GM12878 (cell line): ENCODE data around the gene CCDC85B. TPM values are rescaled to one million over a fixed set of nuclear protein-coding genes. Genes with fewer than 3 reads are reported as not detected.

Source experiments
- ATAC-seq: fragments of 200-7000 bp; cut with Tn5 transposase; 3 replicates; pipeline ENCODE4 v1.9.1; 2020; ENCODE audit warnings: mild to moderate bottlenecking, moderate library complexity
- BruUV-seq: library from RNA; stranded (reverse); fragments of 400-500 nt; replicated peaks from 2 replicates; lab custom pipeline; 2021; lab: Mats Ljungman, UMichigan
- CTCF ChIA-PET: fragments of 300-600 bp; sonication (Branson Sonifier 250); formaldehyde crosslinking; extraction: SDS; loops from one replicate; lab custom pipeline; 2021; ENCODE audit warnings: inconsistent platforms; lab: Yijun Ruan, JAX
- POLR2A ChIA-PET: fragments of 350-600 bp; formaldehyde crosslinking; extraction: SDS; loops from one replicate; lab custom pipeline; 2021; ENCODE audit warnings: inconsistent platforms; lab: Charles Lee
- RAD21 ChIA-PET: fragments of 300-600 bp; sonication (Branson Sonifier 250); formaldehyde crosslinking; loops from one replicate; lab custom pipeline; 2023; ENCODE audit warnings: antibody characterized with exemption; ENCODE audit not compliant: unreplicated experiment; lab: Charles Lee
- SMC1A ChIA-PET: fragments of 300-600 bp; sonication (Branson Sonifier 250); formaldehyde crosslinking; loops from one replicate; lab custom pipeline; 2023; ENCODE audit not compliant: unreplicated experiment, uncharacterized antibody; lab: Charles Lee
- DNase-seq: peaks from one replicate; pipeline ENCODE4 v3.0.0-alpha.2; 2011; ENCODE audit warnings: low read depth, low spot score
- FAIRE-seq: peaks from 3 replicates; lab custom pipeline; 2011; peaks lifted over from hg19 to GRCh38; lab: Jason Lieb, UNC
- H2AFZ ChIP-seq: 2 replicates; pipeline ENCODE4 v1.6.0; 2011; ENCODE audit warnings: low read depth, low read length, control low read depth; ENCODE audit not compliant: control insufficient read depth
- H3K27ac ChIP-seq: 2 replicates; pipeline ENCODE4 v1.5.1; 2011; ENCODE audit warnings: control low read depth; ENCODE audit not compliant: control insufficient read depth, insufficient read depth
- H3K27me3 ChIP-seq, 2 experiments: replicated peaks in 1 of 2; 2 replicates each; pipeline versions ENCODE4 v1.6.0 to v1.6.1; 2011; ENCODE audit warnings: low read length in 1 of 2; ENCODE audit not compliant: control insufficient read depth in 2 of 2, insufficient read depth in 2 of 2
- H3K36me3 ChIP-seq, 2 experiments: 2 replicates each; pipeline ENCODE4 v1.5.1; 2011; ENCODE audit warnings: low read length in 1 of 2; ENCODE audit not compliant: control insufficient read depth in 2 of 2, insufficient read depth in 2 of 2
- H3K4me1 ChIP-seq: 2 replicates; pipeline ENCODE4 v1.6.1; 2011; ENCODE audit warnings: mild to moderate bottlenecking, low read length, moderate library complexity, mixed read lengths; ENCODE audit not compliant: control insufficient read depth, insufficient read depth
- H3K4me2 ChIP-seq: 2 replicates; pipeline ENCODE4 v1.6.0; 2011; ENCODE audit warnings: control low read depth; ENCODE audit not compliant: control insufficient read depth, insufficient read depth
- H3K4me3 ChIP-seq: fragments of 200-600 bp; sonication (generic); 2 replicates; pipeline ENCODE4 v1.5.1; 2016
- H3K79me2 ChIP-seq: 2 replicates; pipeline ENCODE4 v1.6.0; 2011; ENCODE audit warnings: low read length; ENCODE audit not compliant: control insufficient read depth, insufficient read depth
- H3K9ac ChIP-seq: 2 replicates; pipeline ENCODE4 v1.8.0; 2011; ENCODE audit warnings: low read length, control low read depth, mixed read lengths; ENCODE audit not compliant: control insufficient read depth, insufficient read depth
- H3K9me3 ChIP-seq: replicated peaks from 3 replicates; pipeline ENCODE4 v1.5.1; 2011; ENCODE audit warnings: mild to moderate bottlenecking, low read length; ENCODE audit not compliant: control insufficient read depth, insufficient read depth
- H4K20me1 ChIP-seq: 2 replicates; pipeline ENCODE4 v1.6.0; 2011; ENCODE audit not compliant: control insufficient read depth, insufficient read depth
- BHLHE40 ChIP-seq, 2 experiments: fragments of 450-650 bp in 1 of 2; IDR thresholded peaks; 2 replicates each; pipeline ENCODE4 v1.6.1; 2011 to 2017; ENCODE audit warnings: low read depth in 2 of 2, borderline replicate concordance in 1 of 2, improper control_type of control experiment in 1 of 2, low read length in 1 of 2, mild to moderate bottlenecking in 1 of 2
- CREB1 ChIP-seq: IDR thresholded peaks from 2 replicates; pipeline ENCODE4 v1.6.1; 2012; ENCODE audit warnings: low read depth, mild to moderate bottlenecking, inconsistent platforms
- EED ChIP-seq: sonication (generic); IDR thresholded peaks from 2 replicates; pipeline ENCODE4 v1.6.1; 2016; ENCODE audit warnings: antibody characterized with exemption, low read depth
- EP300 ChIP-seq, 2 experiments: fragments of 150-350 bp in 1 of 2; IDR thresholded peaks; 2 replicates each; pipeline ENCODE4 v1.6.1; 2011 to 2012; ENCODE audit warnings: low read depth in 2 of 2, low read length in 2 of 2, borderline replicate concordance in 1 of 2, improper control_type of control experiment in 1 of 2, inconsistent platforms in 1 of 2; ENCODE audit not compliant: control insufficient read depth in 1 of 2
- GABPA ChIP-seq: IDR thresholded peaks from 2 replicates; pipeline ENCODE4 v1.6.1; 2014; ENCODE audit warnings: antibody characterized with exemption, low read depth, mild to moderate bottlenecking, inconsistent platforms
- IRF4 ChIP-seq: IDR thresholded peaks from 2 replicates; pipeline ENCODE4 v1.6.1; 2011; ENCODE audit warnings: low read depth, low read length
- KAT2A ChIP-seq: conservative IDR thresholded peaks from 2 replicates; pipeline ENCODE4 v1.6.1; 2011; ENCODE audit warnings: low read depth, low read length; ENCODE audit not compliant: control insufficient read depth
- KLF5 ChIP-seq: fragments of 450-650 bp; IDR thresholded peaks from 2 replicates; pipeline ENCODE4 v1.6.1; 2014; ENCODE audit warnings: mild to moderate bottlenecking; ENCODE audit not compliant: partially characterized antibody
- MEF2B ChIP-seq: fragments of 450-650 bp; IDR thresholded peaks from 2 replicates; pipeline ENCODE4 v1.6.1; 2018; ENCODE audit warnings: mild to moderate bottlenecking, moderate library complexity; ENCODE audit not compliant: partially characterized antibody, poor library complexity, severe bottlenecking
- MTA2 ChIP-seq: fragments of 450-650 bp; IDR thresholded peaks from 2 replicates; pipeline ENCODE4 v1.6.1; 2016; ENCODE audit warnings: low read depth, mild to moderate bottlenecking, moderate library complexity
- RCOR1 ChIP-seq: conservative IDR thresholded peaks from 2 replicates; pipeline ENCODE4 v1.6.1; 2012; ENCODE audit warnings: low read depth, low read length, improper control_type of control experiment
- SMARCA5 ChIP-seq: fragments of 450-650 bp; IDR thresholded peaks from 2 replicates; pipeline ENCODE4 v1.6.1; 2017; ENCODE audit warnings: mild to moderate bottlenecking
- SREBF2 ChIP-seq: IDR thresholded peaks from 2 replicates; pipeline ENCODE4 v1.6.1; 2012; ENCODE audit warnings: mild to moderate bottlenecking, low read length
- SUZ12 ChIP-seq: fragments of 200-600 bp; sonication (generic); IDR thresholded peaks from one replicate; pipeline ENCODE4 v1.6.1; 2018; ENCODE audit warnings: antibody characterized with exemption, mild to moderate bottlenecking; ENCODE audit not compliant: unreplicated experiment
- TAF1 ChIP-seq: IDR thresholded peaks from 2 replicates; pipeline ENCODE4 v1.6.1; 2011; ENCODE audit warnings: mild to moderate bottlenecking, low read depth, low read length, borderline replicate concordance
- ZNF217 ChIP-seq: fragments of 450-650 bp; IDR thresholded peaks from 2 replicates; pipeline ENCODE4 v1.6.1; 2017; ENCODE audit warnings: antibody characterized with exemption, mild to moderate bottlenecking
- ZNF622 ChIP-seq: fragments of 450-650 bp; IDR thresholded peaks from 2 replicates; pipeline ENCODE4 v1.6.1; 2017; ENCODE audit warnings: mild to moderate bottlenecking, inconsistent platforms
- WGBS: methylation state at CpG from one replicate; pipeline ENCODE4 v1.1.6; 2016; ENCODE audit warnings: low lambda C conversion rate; ENCODE audit not compliant: insufficient replicate concordance, insufficient coverage; ENCODE audit errors: missing lambda C conversion rate; 5-methylcytosine and 5-hydroxymethylcytosine counted together
- in situ Hi-C: fragments of 300-500 bp; cut with MboI; formaldehyde crosslinking; loops from 9 replicates; pipeline ENCODE4 v1.14.3; 2018; ENCODE audit warnings: mixed read lengths
- intact Hi-C: fragments of 100-400 bp; cut with micrococcal nuclease; formaldehyde crosslinking; loops from one replicate; pipeline ENCODE4 v1.14.2; 2022; ENCODE audit not compliant: unreplicated experiment
- polyA plus RNA-seq, 11 experiments: library from polyadenylated mRNA; depleted of rRNA in 4 of 11; unstranded in 6 of 11; stranded (reverse) in 5 of 11; fragments of >200 nt; fragmentation: Nextera tagmentation in 4 of 11; fragmentation: Illumina TruSeq in 1 of 11; extraction: Ambion mirVana in 4 of 11; extraction: Trizol in 1 of 11; gene quantifications; 1 replicate in 1 of 11; 2 replicates in 10 of 11; pipeline versions ENCODE4 v1.2.1 to v1.2.3, GENCODE V29; 2011 to 2016; ENCODE audit warnings: inconsistent platforms in 2 of 11, missing spikeins in 2 of 11, low read depth in 1 of 11
- total RNA-seq, 4 experiments: library from RNA; depleted of rRNA in 3 of 4; stranded (reverse); fragments of >200 nt in 3 of 4; fragmentation: Illumina TruSeq in 1 of 4; extraction: Trizol in 1 of 4; gene quantifications; 2 replicates each; pipeline versions ENCODE4 v1.2.1 to v1.2.3, GENCODE V29; 2013 to 2021
- TF ChIP-seq, protein P1 (sequence below): fragments of 450-650 bp; IDR thresholded peaks from 2 replicates; pipeline ENCODE4 v1.6.1; 2017; ENCODE audit warnings: mild to moderate bottlenecking
- TF ChIP-seq, protein P2 (sequence below): fragments of 450-650 bp; IDR thresholded peaks from 2 replicates; pipeline ENCODE4 v1.6.1; 2017; ENCODE audit warnings: borderline replicate concordance

The CCDC85B gene
- total and polyA plus RNA-seq, 10 of the 15 experiments (the other 5 are each of a cell fraction or from before 2014, with no cell fraction given), result 0.32 to 114 (median 49.5) TPM

DNA sequence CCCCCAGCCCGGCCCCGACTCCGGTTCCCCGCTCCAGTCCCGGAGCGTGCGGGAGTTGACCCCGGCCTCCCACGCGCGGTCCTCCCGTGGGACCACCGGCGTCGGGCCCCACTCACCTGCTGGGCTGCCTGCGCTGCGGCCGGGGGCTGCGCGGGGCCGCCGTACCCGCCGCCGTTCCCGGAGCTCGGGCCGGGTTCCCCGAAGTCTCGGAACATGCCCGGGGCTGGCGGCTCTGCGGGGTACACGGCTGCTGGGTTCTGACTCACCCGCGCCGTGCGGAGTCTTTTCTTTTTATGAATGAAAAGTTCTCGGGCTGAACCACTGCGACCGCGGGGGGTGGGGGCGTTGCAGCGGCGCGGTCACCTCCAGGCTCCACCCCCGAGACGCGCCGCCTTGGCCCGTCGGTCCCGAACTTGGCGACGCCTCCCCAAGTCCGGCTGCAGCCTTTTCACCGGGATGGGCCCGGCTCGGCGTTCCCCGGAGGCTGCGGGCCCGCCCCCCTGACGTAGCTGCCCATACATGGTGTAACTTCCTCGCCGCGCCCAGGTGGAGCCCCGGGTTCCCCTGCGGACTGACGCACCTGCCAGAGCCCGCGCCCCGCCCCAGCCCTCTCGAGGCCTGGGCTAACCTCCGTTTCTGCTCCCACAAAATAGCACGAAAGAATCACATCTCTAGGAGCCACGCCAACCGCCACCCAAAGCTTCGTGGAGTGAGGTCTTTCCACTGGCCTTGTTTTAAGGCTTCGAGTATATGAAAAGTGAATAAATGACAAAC, 9.8 kb downstream of the CCDC85B start, which contains the start of gene FOSL1 (continued):
- peak; percentile 61; the same call in 1 of the 2 replicates for TF ChIP-seq TAF1
- TF ChIP-seq SUZ12, result no peak
- peak; percentile 40; the same call in 1 of the 2 replicates for TF ChIP-seq ZNF217
- TF ChIP-seq, protein P1, sequence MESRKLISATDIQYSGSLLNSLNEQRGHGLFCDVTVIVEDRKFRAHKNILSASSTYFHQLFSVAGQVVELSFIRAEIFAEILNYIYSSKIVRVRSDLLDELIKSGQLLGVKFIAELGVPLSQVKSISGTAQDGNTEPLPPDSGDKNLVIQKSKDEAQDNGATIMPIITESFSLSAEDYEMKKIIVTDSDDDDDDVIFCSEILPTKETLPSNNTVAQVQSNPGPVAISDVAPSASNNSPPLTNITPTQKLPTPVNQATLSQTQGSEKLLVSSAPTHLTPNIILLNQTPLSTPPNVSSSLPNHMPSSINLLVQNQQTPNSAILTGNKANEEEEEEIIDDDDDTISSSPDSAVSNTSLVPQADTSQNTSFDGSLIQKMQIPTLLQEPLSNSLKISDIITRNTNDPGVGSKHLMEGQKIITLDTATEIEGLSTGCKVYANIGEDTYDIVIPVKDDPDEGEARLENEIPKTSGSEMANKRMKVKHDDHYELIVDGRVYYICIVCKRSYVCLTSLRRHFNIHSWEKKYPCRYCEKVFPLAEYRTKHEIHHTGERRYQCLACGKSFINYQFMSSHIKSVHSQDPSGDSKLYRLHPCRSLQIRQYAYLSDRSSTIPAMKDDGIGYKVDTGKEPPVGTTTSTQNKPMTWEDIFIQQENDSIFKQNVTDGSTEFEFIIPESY, result no peak
- no peak for TF ChIP-seq GABPA
- no peak for TF ChIP-seq SREBF2
- TF ChIP-seq IRF4, result no peak
- TF ChIP-seq SMARCA5, result 0 out of 2 replicates have a peak, but pooled peaks have one; percentile 48
- TF ChIP-seq EED, result no peak

DNA sequence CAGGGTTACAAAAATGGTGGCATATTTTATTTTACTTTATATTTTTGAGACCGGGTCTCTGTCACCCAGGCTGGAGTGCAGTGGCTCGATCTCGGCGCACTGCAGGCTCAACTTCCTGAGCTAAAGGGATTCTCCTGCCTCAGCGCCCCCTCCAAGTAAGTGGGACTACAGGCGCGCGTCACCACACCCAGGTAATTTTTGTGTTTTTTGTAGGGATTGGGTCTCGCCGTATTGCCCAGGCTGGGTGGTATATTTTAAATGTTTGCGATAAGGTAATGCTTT, 10.4 kb downstream of the CCDC85B start:
- RAD21 ChIA-PET, result interaction anchor here (0.5 to 2.6 kb wide), 4 partner anchors 10 to 200 kb away, joined by 4 to 23 read pairs (median 5); partner anchors contain the start of genes CCDC85B and MUS81
- Histone ChIP-seq H3K4me1 (0 out of 2 replicates have a peak, but pooled peaks cover 6% of the 10 kb centered on the region), H3K9ac (no peak overlapping the region), H2AFZ (no peak overlapping the region), H4K20me1 (no peaks in the 10 kb centered on the region), H3K4me3 (no peak overlapping the region), H3K27ac (no peak overlapping the region), H3K9me3 (no peaks in the 10 kb centered on the region), H3K4me2 (peak overlapping the region; percentile 86), H3K36me3 (no peaks in the 10 kb centered on the region), H3K79me2 (peaks cover 9% of the 10 kb centered on the region), H3K27me3 (no peaks in the 10 kb centered on the region; a peak in 1 of 4 replicates)
- intact Hi-C loops (no loop called here), in situ Hi-C loops (no loop called here)
- WGBS, result 90% methylated on average over 11 of the region's 11 CpGs
- FAIRE-seq, result no peak
- CTCF ChIA-PET, result interaction anchor here (1.1 to 6.5 kb wide), 5 partner anchors 11 to 87 kb away, joined by 3 to 67 read pairs (median 4); partner anchors contain the start of genes CCDC85B and FIBP
- ATAC-seq, result no peak
- BruUV-seq, result no TSS peak
- SMC1A ChIA-PET, result interaction anchor here (0.7 to 5.6 kb wide), 5 partner anchors 12 to 90 kb away, joined by 3 to 47 read pairs (median 3); partner anchors contain the start of genes CCDC85B and FIBP
- DNase-seq, result no peak
- POLR2A ChIA-PET, result interaction anchor here (0.6 to 4.9 kb wide), 6 partner anchors 9 to 227 kb away, joined by 3 to 67 read pairs (median 6); partner anchors contain the start of genes CCDC85B and FIBP
- TF ChIP-seq RCOR1, result no peak
- no peak for TF ChIP-seq ZNF622
- TF ChIP-seq, protein P2, sequence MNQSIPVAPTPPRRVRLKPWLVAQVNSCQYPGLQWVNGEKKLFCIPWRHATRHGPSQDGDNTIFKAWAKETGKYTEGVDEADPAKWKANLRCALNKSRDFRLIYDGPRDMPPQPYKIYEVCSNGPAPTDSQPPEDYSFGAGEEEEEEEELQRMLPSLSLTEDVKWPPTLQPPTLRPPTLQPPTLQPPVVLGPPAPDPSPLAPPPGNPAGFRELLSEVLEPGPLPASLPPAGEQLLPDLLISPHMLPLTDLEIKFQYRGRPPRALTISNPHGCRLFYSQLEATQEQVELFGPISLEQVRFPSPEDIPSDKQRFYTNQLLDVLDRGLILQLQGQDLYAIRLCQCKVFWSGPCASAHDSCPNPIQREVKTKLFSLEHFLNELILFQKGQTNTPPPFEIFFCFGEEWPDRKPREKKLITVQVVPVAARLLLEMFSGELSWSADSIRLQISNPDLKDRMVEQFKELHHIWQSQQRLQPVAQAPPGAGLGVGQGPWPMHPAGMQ, result no peak
- no peak for TF ChIP-seq BHLHE40 (IDR thresholded peaks at IDR 0.05; ENCODE audit: borderline replicate concordance in 1 of 2, low read depth in 2 of 2, low read length in 1 of 2)
- no peak for TF ChIP-seq MTA2
- TF ChIP-seq EP300 (IDR thresholded peaks at IDR 0.05; ENCODE audit: borderline replicate concordance in 1 of 2, control insufficient read depth in 1 of 2, low read depth in 2 of 2, low read length in 2 of 2), result no peak
- no peak for TF ChIP-seq CREB1
- TF ChIP-seq MEF2B, result no peak
- no peak for TF ChIP-seq KAT2A
- TF ChIP-seq KLF5, result no peak
